HG02870 (cell line): ENCODE data around the gene CNOT1.
"Not testable (repeated sequence)": the region's sequence is repeated elsewhere in the genome, so short reads cannot be mapped to it uniquely, and the experiment has no call there.

Source experiments
- ATAC-seq: cut with Tn5 transposase; IDR thresholded peaks from one replicate; pipeline ENCODE4 v1.9.1; 2021; ENCODE audit warnings: mild to moderate bottlenecking, moderate library complexity; ENCODE audit not compliant: unreplicated experiment

CNOT1 gene

GRCh38 chr16:58582971-58583765, 46.5 kb downstream of the CNOT1 start:
- no peak for ATAC-seq

- ATAC-seq, result no peak
These were observed 47.5 kb downstream of the CNOT1 start for GRCh38 chr16:58582133-58582532.

GRCh38 chr16:58579587-58579986, 50.0 kb downstream of the CNOT1 start:
- ATAC-seq, result no peak

GRCh38 chr16:58578642-58579041, 51.0 kb downstream of the CNOT1 start:
- no peak for ATAC-seq

- no peak for ATAC-seq
These were observed 52.5 kb downstream of the CNOT1 start for GRCh38 chr16:58577141-58577540.

GRCh38 chr16:58574895-58575294, 54.7 kb downstream of the CNOT1 start:
- no peak for ATAC-seq

- not testable (repeated sequence) for ATAC-seq
These were observed 63.9 kb downstream of the CNOT1 start for GRCh38 chr16:58565697-58566096.

- ATAC-seq, result no peak
These were observed 65.9 kb downstream of the CNOT1 start for GRCh38 chr16:58563775-58564174.

GRCh38 chr16:58563235-58563634, 66.4 kb downstream of the CNOT1 start:
- no peak for ATAC-seq

- no peak for ATAC-seq
These were observed 72.9 kb downstream of the CNOT1 start for GRCh38 chr16:58556678-58557077.

GRCh38 chr16:58551496-58551895, 78.1 kb downstream of the CNOT1 start:
- ATAC-seq, result no peak

- no peak for ATAC-seq
These were observed 81.2 kb downstream of the CNOT1 start for GRCh38 chr16:58548378-58548777.

- ATAC-seq, result no peak
These were observed 85.9 kb downstream of the CNOT1 start for GRCh38 chr16:58543685-58544084.

- ATAC-seq, result no peak
These were observed 87.3 kb downstream of the CNOT1 start for GRCh38 chr16:58542291-58542690.

GRCh38 chr16:58541711-58542110, 87.9 kb downstream of the CNOT1 start:
- no peak for ATAC-seq

GRCh38 chr16:58537124-58537906, 92.3 kb downstream of the CNOT1 start:
- ATAC-seq, result peak; percentile 38

- no peak for ATAC-seq
These were observed 93.3 kb downstream of the CNOT1 start for GRCh38 chr16:58536278-58536677.

GRCh38 chr16:58535100-58535499, 94.5 kb downstream of the CNOT1 start:
- ATAC-seq, result no peak

- no peak for ATAC-seq
These were observed 95.7 kb downstream of the CNOT1 start for GRCh38 chr16:58533751-58534470.

- ATAC-seq, result no peak
These were observed 97.2 kb downstream of the CNOT1 start for GRCh38 chr16:58532414-58532813.

GRCh38 chr16:58530179-58530578, 99.4 kb downstream of the CNOT1 start:
- no peak for ATAC-seq

- no peak for ATAC-seq
These were observed 109.9 kb downstream of the CNOT1 start for GRCh38 chr16:58519707-58520106.
